Gastrocnemius medialis (tissue), 4 donors: Measurements from ENCODE around the gene AARS2. TPM values are rescaled to one million over a fixed set of nuclear protein-coding genes. Genes with fewer than 3 reads are reported as not detected.

ENCODE experiments used
- ATAC-seq, 2 donors: fragments of 150-250 bp; one replicate each; pipeline ENCODE4 v1.9.1; 2016
- DNase-seq, 2 donors: peaks; one replicate each; pipeline ENCODE4 v3.0.0-alpha.2; 2019
- H3K27ac ChIP-seq, 4 donors: fragments of 200-600 bp; sonication (generic); 1 replicate in 1 of 4; 2 replicates in 3 of 4; pipeline ENCODE4 v1.5.1; 2016 to 2018; ENCODE audit warnings: mild to moderate bottlenecking in 2 of 4, moderate library complexity in 1 of 4
- H3K27me3 ChIP-seq, 3 donors: fragments of 200-600 bp; sonication (generic) in 2 of 3; 1 replicate in 1 of 3; 2 replicates in 2 of 3; pipeline versions ENCODE4 v1.5.1 to v1.6.0; 2016 to 2019; ENCODE audit warnings: mild to moderate bottlenecking in 1 of 3, moderate library complexity in 1 of 3
- H3K36me3 ChIP-seq, 2 donors: fragments of 200-600 bp; sonication (generic) in 1 of 2; one replicate each; pipeline ENCODE4 v1.5.1; 2017 to 2018
- H3K4me1 ChIP-seq, 2 donors: fragments of 200-600 bp; sonication (generic) in 1 of 2; one replicate each; pipeline ENCODE4 v1.5.1; 2016 to 2017; ENCODE audit warnings: mild to moderate bottlenecking in 2 of 2
- H3K4me3 ChIP-seq, 4 donors: fragments of 200-600 bp; sonication (generic) in 3 of 4; 1 replicate in 1 of 4; 2 replicates in 3 of 4; pipeline ENCODE4 v1.5.1; 2016 to 2019; ENCODE audit warnings: mild to moderate bottlenecking in 2 of 4
- H3K9me3 ChIP-seq, 3 donors: fragments of 200-600 bp; sonication (generic) in 2 of 3; 1 replicate in 1 of 3; 2 replicates in 2 of 3; pipeline ENCODE4 v1.5.1; 2016 to 2019
- CTCF ChIP-seq, 5 experiments: fragments of 450-650 bp in 3 of 5; fragments of 200-600 bp in 2 of 5; sonication (generic) in 2 of 5; IDR thresholded peaks in 4 of 5; conservative IDR thresholded peaks in 1 of 5; 1 replicate in 4 of 5; 2 replicates in 1 of 5; pipeline ENCODE4 v1.5.1; 2016 to 2019; ENCODE audit warnings: antibody characterized with exemption in 5 of 5, mild to moderate bottlenecking in 3 of 5, moderate library complexity in 3 of 5
- POLR2A ChIP-seq, 2 donors: fragments of 450-650 bp; IDR thresholded peaks; one replicate each; pipeline ENCODE4 v1.6.1; 2017; ENCODE audit warnings: antibody characterized with exemption in 2 of 2, mild to moderate bottlenecking in 2 of 2, moderate library complexity in 2 of 2
- in situ Hi-C, 4 donors: fragments of 200-750 bp; cut with MboI; loops; one replicate each; pipeline versions ENCODE4 v1.15.0 to v1.8.0; 2017; ENCODE audit warnings: low sequenced_read_pairs in 4 of 4
- intact Hi-C: fragments of 100-400 bp; cut with DNase I; formaldehyde crosslinking; loops from one replicate; pipeline ENCODE4 v1.15.1; 2023; ENCODE audit warnings: low total_unique reads
- total RNA-seq, 4 donors: library from RNA; depleted of rRNA; stranded (reverse); fragments of >200 nt; gene quantifications; one replicate each; pipeline versions ENCODE4 v1.1.0 to v1.2.3, GENCODE V29; 2016

AARS2 gene
- total RNA-seq, 4 donors from 2014 or later, result 3.9 to 6.3 (median 4.5) TPM

DNA sequence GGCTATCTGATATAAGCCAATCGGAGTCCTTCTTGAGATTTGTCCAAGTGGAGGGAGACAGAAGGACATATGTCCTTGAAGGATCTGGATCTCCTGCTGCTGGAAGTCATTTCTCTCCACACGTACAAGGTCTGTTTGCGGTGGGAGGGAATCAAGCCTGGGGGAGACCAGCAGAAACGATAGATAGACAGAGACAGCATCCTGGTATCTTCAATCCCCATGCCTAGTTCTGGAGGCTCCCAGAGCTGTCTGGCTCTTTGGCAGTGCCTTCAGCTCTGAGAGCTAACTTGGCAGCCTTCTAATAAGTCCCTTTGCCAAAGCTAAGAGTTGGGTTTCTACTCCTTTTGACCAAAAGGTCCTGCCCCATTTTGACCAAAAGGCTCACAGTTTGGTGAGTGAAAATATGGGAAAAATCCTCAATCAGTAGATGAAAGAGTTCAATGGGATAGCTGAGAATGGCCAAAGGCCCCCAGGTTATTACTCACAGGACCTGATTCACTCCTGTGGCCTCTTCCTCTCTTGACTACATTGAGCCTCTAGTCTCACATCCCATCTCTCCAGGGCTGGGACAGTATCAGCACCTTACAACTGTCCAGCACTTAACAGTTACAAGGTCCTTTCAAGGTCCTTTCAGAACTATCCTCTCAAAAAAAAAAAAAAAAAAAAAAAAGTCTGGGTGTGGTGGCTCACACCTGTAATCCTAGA is 20.3 kb downstream of the AARS2 start:
- in situ Hi-C loops, result no loop called here
- peaks cover 35 to 54% (median 40%) of the 10 kb centered on the region in 3 donors for H3K27me3 ChIP-seq
- no peak for TF ChIP-seq CTCF (IDR thresholded peaks at IDR 0.05 in 4 of 5, conservative IDR thresholded peaks at IDR 0.05 in 1 of 5)
- TF ChIP-seq POLR2A (IDR thresholded peaks at IDR 0.05), result no peak

DNA sequence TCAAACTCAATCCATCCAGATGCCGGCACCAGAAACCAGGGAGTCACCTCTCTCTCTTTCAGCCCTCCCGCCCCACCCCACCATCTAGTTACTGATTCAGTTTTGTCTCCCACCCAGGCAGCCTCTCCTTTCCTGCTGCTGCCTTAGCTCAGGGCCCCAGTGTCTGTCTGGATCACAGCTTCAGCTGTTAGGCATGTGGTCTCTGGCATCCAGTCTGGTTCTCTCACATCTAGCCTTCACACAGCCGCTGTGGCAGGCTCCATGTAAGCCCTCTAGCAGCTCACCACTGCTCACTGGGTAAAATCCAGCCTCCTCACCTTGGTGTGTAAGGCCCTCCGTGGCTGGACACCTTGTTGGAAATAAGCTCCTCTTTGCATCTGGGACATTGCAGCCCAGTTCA is 21.3 kb downstream of the AARS2 start:
- in situ Hi-C loops (no loop called here), intact Hi-C loops (no loop called here)
- DNase-seq, result no peak
- no peak for ATAC-seq
- no peak for TF ChIP-seq POLR2A (IDR thresholded peaks at IDR 0.05)
- TF ChIP-seq CTCF (IDR thresholded peaks at IDR 0.05 in 4 of 5, conservative IDR thresholded peaks at IDR 0.05 in 1 of 5), result no peak
- no peaks in the 10 kb centered on the region for H3K9me3 ChIP-seq
- H3K4me3 ChIP-seq, result no peak overlapping the region
- peaks cover 8% of the 10 kb centered on the region in 2 donors for H3K4me1 ChIP-seq
- H3K27me3 ChIP-seq, result peaks cover 30 to 49% (median 30%) of the 10 kb centered on the region in 3 donors
- H3K36me3 ChIP-seq, result no peaks in the 10 kb centered on the region
- H3K27ac ChIP-seq, result no peak overlapping the region

More for the DNA sequence above, 20.3 kb downstream of the AARS2 start:
- Histone ChIP-seq H3K27ac (no peak overlapping the region), H3K4me1 (peaks cover 11 to 15% of the 10 kb centered on the region in 2 donors), H3K9me3 (no peaks in the 10 kb centered on the region), H3K36me3 (no peaks in the 10 kb centered on the region), H3K4me3 (no peak overlapping the region)
- ATAC-seq (no peak), DNase-seq (no peak)
- intact Hi-C loops, result no loop called here

GRCh38 chr6:44289726-44290260 is 23.4 kb downstream of the AARS2 start:
- Histone ChIP-seq H3K27me3 (peaks cover 13 to 44% (median 22%) of the 10 kb centered on the region in 3 donors), H3K4me1 (no peaks in the 10 kb centered on the region), H3K9me3 (no peaks in the 10 kb centered on the region), H3K36me3 (no peaks in the 10 kb centered on the region), H3K27ac (no peak overlapping the region), H3K4me3 (no peak overlapping the region)
- TF ChIP-seq CTCF (IDR thresholded peaks at IDR 0.05 in 4 of 5, conservative IDR thresholded peaks at IDR 0.05 in 1 of 5) (no peak), POLR2A (IDR thresholded peaks at IDR 0.05) (no peak)
- ATAC-seq, result no peak
- intact Hi-C loops (no loop called here), in situ Hi-C loops (no loop called here)
- DNase-seq, result no peak

GRCh38 chr6:44286747-44287146 is 26.4 kb downstream of the AARS2 start:
- no peak for TF ChIP-seq POLR2A (IDR thresholded peaks at IDR 0.05)
- TF ChIP-seq CTCF (IDR thresholded peaks at IDR 0.05 in 4 of 5, conservative IDR thresholded peaks at IDR 0.05 in 1 of 5), result no peak
- in situ Hi-C loops, result no loop called here
- Histone ChIP-seq H3K27ac (no peak overlapping the region), H3K27me3 (peaks cover 17 to 33% (median 19%) of the 10 kb centered on the region in 3 donors), H3K4me1 (no peaks in the 10 kb centered on the region), H3K9me3 (no peaks in the 10 kb centered on the region), H3K36me3 (no peaks in the 10 kb centered on the region), H3K4me3 (no peak overlapping the region)
- ATAC-seq (no peak), DNase-seq (no peak)
- intact Hi-C loops, result no loop called here
